Activated CD4-positive, alpha-beta T cell treated with anti-CD3 and anti-CD28 coated beads, Interleukin-2, Interleukin-4, amounts not matched to agents 100 ng/mL and 50 ng/mL, durations not matched to agents 16 hours and 8 hours (primary cell): Measurements from ENCODE around the gene SAMD8.
A peak's percentile ranks its signal among the peaks of the same experiment; 100 is the strongest.
"Not testable (repeated sequence)": the region's sequence is repeated elsewhere in the genome, so short reads cannot be mapped to it uniquely, and the experiment has no call there.

ENCODE experiments used
- DNase-seq: peaks from one replicate; pipeline ENCODE4 v3.0.0-alpha.2; 2020; ENCODE audit warnings: low spot score

SAMD8 gene

DNA sequence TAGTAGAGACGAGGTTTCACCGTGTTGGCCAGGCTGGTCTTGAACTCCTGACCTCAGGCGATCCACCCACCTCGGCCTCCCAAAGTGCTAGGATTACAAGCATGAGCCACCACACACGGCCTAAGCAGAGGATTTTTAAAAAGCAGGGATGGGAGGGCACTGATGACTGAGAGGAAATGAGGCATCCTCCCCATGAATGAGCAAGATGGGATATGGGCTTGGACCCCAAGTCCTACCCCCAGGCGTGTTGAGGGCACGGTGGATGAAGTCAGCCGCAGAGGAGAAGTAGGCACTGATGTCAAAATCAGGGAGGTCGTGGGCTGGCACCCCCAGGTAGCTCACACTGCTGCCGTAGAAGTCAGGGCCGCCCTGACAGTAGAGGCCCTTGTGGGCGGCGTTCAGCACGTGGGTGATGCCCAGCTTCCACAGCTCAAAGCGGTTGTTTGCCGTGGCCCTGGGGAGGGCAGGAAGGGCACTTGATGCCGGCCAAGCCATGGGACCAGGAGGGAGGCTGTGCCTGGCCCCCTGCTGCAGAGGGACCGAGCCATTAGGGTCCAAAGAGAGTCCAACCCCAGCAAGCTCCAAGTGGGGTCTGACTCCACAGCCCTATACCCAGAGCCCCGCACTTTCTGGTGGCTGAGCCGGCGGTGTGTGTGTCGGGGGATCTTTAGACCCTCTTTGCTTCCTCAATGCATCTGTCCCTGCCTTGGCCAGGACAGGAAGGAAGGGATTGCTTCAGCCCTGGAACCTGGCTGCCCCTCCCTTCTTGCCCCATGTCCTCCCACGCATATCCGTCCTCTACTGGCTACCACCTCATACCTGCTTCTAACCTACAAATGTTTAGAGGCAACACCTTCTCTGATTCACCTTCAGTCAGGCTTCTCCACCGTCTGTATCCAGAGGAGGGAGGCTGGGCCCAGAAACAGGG lies 3.4 kb upstream of the SAMD8 start:
- no peak for DNase-seq

DNA sequence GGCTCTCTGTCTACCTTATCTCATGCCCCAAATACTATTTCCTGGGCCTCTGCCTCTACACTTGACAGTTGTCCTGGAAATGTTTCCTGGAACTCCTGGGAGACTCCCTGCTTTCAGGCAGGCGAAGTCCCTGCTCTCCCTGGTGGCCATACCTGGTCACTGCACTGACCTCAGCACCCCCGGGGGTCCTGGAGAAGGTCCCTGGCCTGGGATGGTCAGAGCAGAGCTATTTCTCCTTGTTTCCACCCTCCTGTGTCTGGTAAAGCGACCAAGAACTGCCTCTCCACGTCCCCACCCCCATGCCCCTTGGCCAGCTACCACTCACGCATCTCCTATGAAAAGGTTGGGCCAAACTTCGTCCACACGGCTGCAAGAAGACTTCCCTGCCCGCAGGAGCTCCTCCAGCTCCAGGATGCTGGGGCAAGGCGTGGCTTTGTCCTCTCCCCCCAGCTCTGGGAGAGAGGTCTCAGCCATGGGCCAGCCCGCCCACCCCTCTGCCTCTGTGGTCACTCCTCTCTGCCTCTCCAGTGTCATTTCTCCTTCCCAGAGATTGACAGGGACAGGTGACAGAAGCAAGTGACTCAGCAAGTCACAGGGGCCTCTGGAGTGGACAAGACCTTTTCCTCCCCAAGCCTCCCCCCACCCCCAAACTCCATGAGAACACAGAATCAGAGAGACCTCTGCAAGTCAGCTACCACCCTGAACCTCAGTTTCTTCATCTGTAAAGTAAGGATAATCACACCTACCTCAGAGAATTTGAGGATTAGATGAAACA lies 2.6 kb upstream of the SAMD8 start:
- no peak for DNase-seq

DNA sequence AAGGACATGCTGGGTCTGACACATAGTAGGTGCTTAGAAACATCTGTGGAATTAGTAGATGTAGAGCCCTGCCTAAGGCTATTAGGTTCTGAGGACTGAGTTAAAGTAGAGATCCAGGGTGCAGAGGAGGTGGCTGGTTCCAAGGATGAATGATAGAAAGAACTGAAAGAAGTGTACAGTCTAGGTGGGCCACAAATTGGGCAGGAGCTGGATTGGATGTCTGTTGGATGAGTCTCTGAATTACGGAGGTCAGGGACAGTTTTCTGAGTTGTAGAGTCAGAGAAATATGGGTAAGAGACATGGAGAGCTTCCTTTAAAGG lies 2.0 kb upstream of the SAMD8 start:
- DNase-seq: no peak

DNA sequence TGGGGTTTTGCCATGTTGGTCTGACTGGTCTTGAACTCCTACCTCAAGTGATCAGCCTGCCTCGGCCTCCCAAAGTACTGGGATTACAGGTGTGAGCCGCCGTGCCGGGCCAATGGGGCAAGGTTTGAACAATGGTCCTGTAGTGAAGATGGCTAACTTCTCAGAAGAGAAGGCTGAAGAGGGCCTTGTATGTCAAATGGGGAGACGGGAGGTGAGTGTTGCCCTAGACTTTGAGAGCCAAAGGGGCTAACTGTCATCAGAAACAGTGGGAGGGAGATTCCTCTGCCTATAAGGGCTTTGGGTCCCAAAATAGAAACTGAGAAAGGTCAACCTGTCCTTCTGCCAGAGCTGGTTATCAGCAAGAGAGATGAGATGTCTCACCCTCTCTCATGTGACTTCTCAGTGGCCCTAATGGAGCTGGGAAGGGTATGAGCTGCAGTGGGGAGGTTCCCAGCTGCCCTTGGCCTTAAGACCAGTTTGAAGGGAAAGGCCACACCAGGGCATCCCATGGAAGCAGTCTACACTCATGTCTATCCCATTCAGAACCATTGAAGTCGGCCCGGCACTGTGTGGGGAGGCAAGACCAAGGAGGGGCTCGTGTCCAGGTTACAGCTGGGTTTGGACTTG lies 1.3 kb upstream of the SAMD8 start:
- no peak for DNase-seq

DNA sequence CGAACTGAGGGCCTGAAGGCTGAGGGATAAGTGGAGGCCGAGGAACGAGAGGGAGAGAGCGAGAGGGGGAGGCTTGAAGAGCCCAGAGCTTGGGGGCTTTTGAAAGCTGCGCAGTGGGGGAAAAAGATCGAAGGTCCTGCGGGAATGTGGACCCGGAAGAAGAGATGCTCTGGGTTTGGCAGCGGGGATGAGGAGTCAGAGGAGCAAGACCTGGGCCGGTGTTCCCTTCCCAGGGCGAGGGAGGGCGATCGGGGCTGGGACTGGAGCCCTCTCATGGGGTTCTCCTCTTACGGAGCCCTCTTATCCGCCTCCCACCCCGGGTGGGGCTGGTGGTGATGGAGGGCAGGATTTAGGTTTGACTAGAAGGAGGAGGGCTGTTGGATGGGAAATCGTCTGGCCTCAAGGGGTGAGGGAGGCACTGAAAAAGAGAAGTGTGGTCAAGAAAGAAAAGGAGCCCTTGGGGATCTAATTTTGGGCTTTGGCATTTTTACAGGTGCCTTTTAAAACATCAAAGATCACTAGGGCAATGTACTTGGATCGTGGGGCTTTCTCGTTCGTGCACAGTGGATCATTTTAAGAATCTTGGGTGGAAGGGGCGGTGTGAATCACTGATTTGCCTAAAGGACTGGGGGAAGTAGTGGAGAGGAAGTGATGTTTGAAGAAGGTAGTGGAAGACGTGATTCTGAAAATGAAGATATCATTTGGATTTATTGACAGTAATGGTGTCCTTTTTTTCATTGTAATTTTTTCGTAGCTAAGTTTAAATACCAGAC lies 637 bp downstream of the SAMD8 start:
- DNase-seq: peak; percentile 45

DNA sequence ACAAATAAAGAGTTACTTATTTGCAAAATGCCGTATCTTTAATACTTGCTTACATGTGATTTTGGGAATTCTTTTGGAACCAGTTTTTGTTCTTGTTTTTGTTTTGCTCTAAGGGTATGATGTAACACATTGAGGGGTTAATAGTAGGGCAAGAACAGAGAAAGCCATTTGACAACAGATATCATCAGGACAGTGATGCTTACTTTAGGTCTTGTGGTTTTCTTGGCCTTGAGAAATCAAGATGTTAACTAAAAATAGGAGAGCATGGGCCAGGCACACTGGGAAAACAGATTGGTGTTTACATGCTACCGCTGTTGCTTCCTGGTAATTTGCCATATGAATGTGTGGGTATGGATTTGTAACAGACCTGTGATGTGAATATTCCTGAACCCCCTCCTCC lies 3.7 kb downstream of the SAMD8 start:
- no peak for DNase-seq

DNA sequence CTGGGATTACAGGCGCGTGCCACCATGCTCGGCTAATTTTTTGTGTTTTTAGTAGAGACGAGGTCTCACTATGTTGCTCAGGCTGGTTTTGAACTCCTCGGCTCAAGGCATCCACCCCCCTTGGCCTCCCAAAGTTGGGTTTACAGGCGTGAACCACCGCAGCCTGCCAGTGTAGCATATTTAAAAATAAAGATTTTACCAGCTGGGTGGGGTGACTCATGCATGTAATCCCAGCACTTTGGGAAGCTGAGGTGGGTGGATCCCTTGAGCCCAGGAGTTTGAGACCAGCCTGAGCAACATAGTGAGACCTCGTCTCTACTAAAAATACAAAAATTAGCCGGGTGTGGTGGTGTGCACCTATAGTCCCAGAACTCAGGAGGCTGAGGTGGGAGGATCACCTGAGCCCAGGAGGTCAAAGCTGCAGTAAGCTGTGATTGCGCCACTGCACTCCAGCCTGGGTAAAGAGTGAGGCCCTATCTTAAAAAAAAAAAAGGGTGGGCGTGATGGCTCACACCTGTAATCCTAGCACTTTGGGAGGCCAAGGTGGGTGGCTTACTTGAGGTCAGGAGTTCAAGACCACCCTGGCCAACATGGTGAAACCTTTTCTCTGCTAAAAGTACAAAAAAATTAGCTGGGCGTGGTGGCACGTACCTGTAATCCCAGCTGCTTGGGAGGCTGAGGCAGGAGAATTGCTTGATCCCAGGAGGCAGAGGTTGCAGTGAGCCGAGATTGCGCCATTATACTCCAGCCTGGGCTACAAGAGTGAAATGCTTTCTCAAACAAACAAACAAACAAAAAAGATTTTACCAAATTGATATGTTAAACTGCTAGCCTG lies 5.7 kb downstream of the SAMD8 start:
- DNase-seq: not testable (repeated sequence)

DNA sequence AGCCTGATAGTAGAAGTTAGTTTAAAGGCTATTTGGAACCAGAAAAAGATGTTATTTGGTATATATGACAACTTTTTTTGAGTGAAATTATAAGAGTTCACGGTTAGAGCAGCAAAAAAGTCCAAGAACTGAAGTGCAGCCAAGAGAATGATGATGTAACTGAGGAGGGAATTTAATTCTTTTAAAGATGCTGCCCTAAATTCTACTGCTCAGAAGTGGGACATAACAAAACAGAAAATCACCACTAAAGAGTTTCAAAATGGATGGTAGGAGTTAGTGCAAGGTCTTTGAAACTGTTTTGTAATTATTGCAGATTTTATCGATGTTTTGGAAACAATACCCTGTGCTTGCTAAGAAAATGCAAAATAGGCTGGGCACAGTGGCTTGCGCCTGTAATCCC lies 6.5 kb downstream of the SAMD8 start:
- DNase-seq: no peak

DNA sequence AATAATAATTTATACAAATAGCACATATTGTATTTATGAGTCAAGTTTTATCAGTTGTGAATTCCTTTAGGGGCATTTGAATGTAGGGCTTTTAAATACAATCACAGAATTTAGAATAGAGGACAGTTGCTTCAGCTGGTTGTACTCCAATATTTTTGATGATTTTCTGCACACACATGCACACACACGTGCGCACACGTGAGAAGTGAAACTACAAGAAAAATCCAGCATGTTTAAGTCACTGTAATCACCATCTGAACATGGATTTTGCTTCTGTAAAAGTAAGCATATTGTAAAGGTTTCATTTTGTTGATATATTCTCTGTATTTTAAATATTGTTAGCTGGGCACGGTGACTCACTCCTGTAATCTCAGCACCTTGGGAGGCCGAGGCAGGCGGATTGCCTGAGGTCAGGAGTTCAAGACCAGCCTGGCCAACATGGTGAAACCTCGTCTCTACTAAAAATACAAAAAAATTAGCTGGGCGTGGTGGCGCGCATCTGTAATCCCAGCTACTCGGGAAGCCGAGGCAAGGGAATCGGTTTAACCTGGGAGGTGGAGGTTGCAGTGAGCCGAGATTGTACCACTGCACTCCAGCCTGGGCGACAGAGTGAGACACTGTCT lies 8.1 kb downstream of the SAMD8 start:
- DNase-seq: not testable (repeated sequence)

DNA sequence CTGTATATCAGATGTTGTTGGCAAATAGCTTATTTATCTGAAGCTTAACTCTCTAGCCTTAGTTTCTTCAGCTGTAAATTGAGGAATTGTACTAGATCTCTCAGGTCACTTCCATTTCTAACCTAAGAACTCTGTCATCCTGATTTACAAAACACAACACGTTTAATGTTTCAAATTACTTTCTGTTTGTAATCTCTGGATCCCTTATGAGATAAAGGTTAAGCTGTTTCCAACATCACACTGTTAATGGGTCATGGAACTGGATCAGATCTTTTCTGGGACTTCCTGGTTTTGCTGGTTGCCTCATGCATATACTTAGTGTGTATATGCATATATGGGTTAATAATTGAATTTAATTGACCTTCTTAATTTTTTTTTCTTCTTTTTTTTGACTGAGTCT lies 9.9 kb downstream of the SAMD8 start:
- no peak for DNase-seq

DNA sequence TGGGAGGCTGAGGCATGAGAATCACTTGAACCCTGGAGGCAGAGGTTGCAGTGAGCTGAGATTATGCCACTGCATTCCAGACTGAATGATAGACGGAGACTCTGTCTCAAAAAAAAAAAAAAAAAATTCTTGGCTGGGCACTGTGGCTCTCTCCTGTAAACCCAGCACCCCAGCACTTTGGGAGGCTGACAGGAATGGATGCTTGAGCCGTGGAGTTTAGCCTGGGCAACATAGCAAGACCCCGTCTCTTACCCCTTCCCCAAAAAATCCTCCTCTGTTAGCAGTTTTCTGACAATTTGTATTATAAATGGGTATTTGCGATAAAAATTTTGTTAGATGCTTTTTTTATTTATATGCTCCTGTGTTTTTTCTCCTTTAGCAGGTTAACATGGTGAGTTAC lies 11.0 kb downstream of the SAMD8 start:
- no peak for DNase-seq

DNA sequence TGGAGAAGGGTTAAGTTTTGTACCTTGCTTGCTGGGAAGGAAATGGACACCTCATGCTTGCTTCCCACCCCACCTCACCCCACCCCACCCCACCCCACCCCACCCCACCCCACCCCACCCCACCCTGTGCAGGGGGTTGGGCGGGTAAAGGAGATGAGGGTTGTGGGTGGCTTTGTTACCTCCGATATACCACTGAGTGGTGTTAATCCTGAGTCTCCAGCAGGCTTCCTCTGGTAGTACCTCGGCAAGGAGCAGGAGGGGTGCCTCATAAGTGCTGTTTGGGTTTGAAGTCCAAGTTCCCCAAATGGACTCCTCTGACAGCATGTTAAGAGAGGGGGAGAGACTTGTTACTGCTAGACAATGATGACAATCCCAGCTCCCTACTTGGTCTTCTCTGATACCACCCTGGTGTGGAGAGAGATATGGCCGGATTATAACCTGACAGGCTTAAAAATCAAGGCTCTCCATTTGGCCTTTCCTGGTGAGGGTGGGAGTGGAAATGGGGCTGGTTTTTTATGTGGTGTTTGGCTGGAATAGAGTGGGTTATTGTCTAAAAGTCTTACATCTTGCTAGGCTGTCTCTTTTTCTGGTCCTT lies 11.7 kb downstream of the SAMD8 start:
- no peak for DNase-seq

DNA sequence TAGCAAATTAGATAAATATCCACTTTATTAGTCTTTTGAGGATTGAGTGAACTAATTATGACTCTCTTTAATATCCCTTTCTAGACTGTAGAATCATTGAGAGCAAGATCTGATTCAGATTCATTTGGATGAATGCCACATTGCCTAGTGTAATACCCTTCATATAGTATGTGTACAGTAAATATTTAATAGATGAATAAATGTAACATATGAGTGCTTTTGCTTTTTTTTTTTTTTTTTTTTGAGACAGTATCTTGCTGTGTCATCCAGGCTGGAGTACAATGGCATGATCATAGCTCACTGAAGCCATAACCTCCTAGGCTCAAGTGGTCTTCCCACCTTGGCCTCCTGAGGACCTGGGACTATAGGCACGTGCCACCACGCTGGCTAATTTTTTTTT lies 14.8 kb downstream of the SAMD8 start:
- DNase-seq: no peak

DNA sequence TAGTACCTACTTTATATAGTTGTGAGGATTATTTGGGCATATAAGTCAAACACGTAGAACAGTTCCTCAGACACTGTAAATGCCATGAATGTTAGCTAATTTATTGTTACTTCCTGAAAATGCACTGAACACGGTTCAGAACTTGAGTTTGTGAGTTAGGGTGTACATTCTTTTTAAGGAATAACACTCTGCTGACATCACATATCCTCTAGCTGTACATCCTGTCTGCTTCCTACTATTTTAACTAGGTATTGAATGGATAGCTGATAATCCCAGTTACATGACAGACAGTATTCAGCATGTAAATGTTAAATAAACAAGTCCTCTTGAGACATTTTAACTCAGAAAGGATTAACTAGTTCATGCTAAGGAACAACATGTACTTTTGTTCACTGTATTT lies 16.0 kb downstream of the SAMD8 start:
- no peak for DNase-seq

DNA sequence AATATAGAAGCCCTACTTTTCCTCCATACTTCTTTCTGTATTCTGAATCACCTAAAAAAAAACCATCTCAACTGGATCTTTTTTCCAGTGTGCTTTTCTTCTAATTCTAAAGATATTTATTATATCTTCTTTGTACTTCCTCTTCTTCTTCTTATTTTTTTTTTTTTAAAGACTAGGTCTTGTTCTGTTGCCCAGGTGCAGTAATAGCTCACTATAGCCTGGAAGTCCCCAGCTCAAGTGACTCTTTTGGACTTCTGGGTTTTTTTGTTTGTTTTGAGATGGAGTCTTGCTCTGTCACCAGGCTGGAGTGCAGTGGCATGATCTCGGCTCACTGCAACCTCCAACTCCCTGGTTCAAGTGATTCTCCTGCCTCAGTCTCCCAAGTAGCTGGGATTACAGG lies 17.5 kb downstream of the SAMD8 start:
- DNase-seq: not testable (repeated sequence)

DNA sequence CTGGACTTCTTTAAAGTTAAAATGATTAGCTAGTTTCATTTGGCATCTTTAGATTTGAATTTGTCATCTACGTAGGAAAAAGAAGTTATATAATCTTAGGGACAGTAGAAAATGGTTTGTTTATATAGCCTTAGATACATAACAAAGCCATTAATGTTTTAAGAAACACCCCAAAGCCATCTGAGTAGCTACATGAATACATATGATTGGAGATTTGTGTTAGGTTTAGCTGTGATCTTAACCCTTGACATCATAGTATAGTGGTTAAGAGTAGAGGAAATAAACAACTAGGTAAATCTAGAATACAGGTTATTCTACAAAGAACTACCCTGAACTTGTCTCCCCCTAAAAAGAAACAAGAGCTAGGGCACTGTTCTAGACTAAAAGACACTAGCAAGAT lies 18.1 kb downstream of the SAMD8 start:
- no peak for DNase-seq

DNA sequence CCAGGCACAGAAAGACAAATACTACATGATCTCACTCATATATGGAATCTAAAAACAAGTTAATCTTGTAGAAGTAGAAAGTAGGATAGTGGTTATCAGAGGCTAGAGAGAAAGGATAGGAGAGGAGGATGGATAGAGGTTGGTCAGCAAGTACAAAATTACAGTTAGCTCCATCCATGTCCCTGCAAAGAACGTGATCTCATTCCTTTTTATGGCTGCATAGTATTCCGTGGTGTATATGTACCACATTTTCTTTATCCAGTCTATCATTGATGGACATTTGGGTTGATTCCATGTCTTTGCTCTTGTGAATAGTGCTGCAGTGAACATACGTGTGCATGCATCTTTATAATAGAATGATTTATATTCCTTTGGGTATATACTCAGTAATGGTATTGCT lies 22.2 kb downstream of the SAMD8 start:
- not testable (repeated sequence) for DNase-seq

DNA sequence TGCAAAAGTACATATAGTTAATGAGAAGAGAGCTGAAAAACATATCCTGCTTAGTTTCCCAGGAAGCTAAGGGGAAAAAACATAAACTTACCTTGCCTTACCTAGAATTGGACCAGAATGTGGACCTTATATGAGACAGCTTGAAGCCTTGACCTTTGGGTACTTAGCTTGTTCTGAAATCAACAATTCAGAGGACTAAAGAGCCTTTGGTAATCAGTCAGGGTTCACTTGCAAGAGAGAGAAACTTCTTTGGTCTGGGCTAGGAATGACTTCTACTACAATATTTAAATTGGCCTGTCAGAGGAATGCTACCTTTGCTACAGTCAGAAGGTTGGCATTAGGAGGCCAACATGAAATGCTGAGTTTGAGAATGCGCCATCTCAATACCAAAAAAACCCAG lies 24.9 kb downstream of the SAMD8 start:
- no peak for DNase-seq

DNA sequence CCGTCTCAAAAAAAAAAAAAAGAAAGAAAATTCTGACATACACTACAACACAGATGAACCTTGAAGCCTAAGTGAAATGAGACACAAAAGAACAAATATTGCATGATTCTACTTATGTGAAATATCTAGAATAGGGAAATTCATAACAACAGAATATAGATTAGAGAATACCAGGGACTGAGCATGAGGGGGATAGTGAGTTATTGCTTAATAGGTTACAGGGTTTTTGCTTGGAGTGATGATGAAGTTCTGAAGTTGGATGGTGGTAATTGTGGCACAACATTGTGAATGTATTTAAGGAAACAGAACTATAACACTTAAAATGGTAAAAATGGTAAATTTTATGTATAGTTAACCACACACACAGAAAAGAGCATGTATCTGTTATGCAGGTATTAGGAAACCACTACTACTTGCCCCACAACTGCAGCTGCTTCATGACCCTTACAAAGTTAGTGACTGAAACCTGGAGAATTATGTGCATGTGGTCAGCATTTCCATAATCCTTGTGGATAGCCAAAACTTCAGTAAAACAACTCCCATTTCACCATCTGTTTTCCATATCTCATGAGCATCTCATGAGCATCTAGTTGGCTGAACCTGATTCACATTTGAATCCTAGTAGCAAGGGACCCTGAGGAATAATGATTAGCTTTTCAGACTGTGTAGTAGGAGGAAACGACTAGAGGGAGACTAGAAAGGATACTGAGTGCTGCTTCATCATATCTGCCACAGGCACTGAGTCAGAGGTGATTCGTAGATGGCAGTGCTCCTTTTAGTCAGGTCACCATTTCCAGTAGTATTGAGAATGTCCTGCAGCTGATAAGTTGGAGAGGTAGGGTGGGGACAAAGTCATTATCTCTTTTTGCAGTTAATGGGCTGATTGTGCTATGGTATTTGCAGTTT lies 26.3 kb downstream of the SAMD8 start:
- DNase-seq: peak; percentile 53
